Measurements from ENCODE around the gene NT5M.

The NT5M gene

DNA sequence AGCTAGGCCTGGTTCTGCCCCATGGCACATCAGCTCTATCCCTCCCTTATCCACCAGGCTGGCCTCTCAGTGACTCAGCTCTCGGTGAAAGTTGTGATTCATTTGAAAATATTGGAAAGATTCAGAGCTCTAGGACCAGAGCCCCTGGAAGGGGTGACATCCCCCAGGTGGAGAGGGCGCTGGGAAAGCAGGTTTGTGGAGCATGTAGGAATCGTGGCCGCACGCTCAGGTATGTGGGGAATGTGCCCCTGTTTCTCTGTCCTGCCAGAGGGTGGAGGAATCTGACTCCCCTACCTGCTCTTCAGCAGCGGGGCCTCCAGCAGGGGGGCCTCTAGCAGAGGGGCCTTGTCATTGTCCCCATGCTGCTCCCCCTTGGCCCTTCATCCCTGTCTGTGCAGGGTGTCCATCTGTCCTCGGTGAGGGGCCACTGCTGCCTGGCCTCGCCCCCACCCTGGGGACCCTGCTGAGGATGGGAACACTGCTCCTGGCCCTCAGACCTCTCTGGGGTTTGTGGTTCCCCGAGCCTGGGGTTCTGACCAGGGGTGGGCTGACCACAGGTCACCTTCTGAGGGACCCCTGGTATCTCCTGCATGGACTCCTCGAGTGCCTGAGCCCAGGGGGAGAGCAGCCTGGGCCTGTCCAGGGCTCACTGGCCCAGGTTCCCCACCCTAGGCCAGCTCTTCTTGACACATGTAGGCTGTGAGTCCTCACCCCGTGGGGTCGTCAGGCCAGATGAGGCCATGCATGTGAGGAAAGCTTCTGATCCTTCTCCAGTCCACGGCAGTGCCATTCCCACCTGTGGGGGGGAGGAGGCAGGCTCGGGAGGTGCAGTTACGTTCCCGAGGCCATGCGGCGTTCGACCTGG lies 47.5 kb downstream of the NT5M start:
- Histone ChIP-seq H3K9ac (ENCODE audit: low read length in 2 of 2) (no peak overlapping the region), H3K4me3 (ENCODE audit: low read length in 2 of 2) (no peak overlapping the region), H3K27ac (ENCODE audit: low read length) (no peak overlapping the region), H3K36me3 (ENCODE audit: control insufficient read depth in 2 of 2, insufficient read depth in 2 of 2, low read length in 2 of 2) (no peaks in the 10 kb centered on the region), H3K9me3 (ENCODE audit: control insufficient read depth in 2 of 2, low read length in 2 of 2) (no peaks in the 10 kb centered on the region), H3K4me1 (ENCODE audit: control insufficient read depth, insufficient read depth, low read length) (peaks cover 6% of the 10 kb centered on the region), H3K27me3 (ENCODE audit: control insufficient read depth in 1 of 2, insufficient read depth in 2 of 2, low read length in 2 of 2) (peaks cover 8% of the 10 kb centered on the region in 2 donors)

GRCh38 chr17:17351356-17351891 lies 48.3 kb downstream of the NT5M start:
- Histone ChIP-seq H3K4me1 (ENCODE audit: control insufficient read depth, insufficient read depth, low read length) (peaks cover 6% of the 10 kb centered on the region), H3K36me3 (ENCODE audit: control insufficient read depth in 2 of 2, insufficient read depth in 2 of 2, low read length in 2 of 2) (no peaks in the 10 kb centered on the region), H3K27me3 (ENCODE audit: control insufficient read depth in 1 of 2, insufficient read depth in 2 of 2, low read length in 2 of 2) (peaks cover 8% of the 10 kb centered on the region in 2 donors), H3K9ac (ENCODE audit: low read length in 2 of 2) (no peak overlapping the region), H3K9me3 (ENCODE audit: control insufficient read depth in 2 of 2, low read length in 2 of 2) (no peaks in the 10 kb centered on the region), H3K27ac (ENCODE audit: low read length) (no peak overlapping the region), H3K4me3 (ENCODE audit: low read length in 2 of 2) (no peak overlapping the region)

DNA sequence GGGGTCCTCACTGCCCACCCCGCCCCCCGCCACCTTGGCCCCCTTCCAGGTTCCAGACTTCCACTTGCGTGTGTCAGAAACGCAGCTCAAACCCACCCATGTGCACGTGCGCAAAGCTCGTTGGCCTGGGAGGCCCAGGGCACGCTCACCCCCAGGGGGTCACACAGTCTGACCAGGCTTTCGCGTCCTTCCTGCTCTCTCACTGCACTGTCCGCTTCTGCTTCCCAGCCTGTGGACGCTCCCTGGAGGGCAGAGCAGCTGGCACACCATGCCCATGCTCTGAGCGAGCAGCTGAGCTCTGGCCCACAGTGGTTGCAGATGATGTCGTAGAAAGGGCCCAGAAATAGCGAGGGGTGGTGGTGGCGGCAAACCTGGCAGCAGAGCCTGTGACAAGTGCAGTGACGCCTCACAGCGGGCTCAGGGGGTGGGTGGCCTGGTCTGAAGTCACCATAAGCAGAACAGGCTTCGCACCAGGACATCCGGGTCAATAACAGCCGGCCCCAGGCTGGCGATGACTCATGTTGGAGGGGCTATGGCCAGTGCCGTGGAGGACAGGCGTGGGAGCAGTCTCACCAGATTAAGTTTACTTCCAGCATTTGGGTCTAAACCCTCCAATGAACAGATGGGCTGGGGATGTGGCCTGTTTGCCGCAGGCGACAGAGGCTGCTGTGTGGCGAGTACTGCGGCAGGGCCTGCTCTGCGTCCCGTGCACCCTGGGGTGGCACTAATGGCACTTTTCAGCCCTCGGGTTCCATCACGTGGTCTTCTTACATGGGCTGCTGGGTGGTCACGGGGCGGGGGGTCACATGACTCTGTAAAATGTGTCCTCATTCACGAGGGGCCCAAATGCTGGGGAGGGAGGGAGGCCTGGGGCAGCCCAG lies 49.0 kb downstream of the NT5M start:
- Histone ChIP-seq H3K9ac (ENCODE audit: low read length in 2 of 2) (no peak overlapping the region), H3K9me3 (ENCODE audit: control insufficient read depth in 2 of 2, low read length in 2 of 2) (no peaks in the 10 kb centered on the region), H3K27ac (ENCODE audit: low read length) (no peak overlapping the region), H3K4me1 (ENCODE audit: control insufficient read depth, insufficient read depth, low read length) (peaks cover 6% of the 10 kb centered on the region), H3K4me3 (ENCODE audit: low read length in 2 of 2) (no peak overlapping the region), H3K36me3 (ENCODE audit: control insufficient read depth in 2 of 2, insufficient read depth in 2 of 2, low read length in 2 of 2) (no peaks in the 10 kb centered on the region), H3K27me3 (ENCODE audit: control insufficient read depth in 1 of 2, insufficient read depth in 2 of 2, low read length in 2 of 2) (peaks cover 8% of the 10 kb centered on the region in 2 donors)

DNA sequence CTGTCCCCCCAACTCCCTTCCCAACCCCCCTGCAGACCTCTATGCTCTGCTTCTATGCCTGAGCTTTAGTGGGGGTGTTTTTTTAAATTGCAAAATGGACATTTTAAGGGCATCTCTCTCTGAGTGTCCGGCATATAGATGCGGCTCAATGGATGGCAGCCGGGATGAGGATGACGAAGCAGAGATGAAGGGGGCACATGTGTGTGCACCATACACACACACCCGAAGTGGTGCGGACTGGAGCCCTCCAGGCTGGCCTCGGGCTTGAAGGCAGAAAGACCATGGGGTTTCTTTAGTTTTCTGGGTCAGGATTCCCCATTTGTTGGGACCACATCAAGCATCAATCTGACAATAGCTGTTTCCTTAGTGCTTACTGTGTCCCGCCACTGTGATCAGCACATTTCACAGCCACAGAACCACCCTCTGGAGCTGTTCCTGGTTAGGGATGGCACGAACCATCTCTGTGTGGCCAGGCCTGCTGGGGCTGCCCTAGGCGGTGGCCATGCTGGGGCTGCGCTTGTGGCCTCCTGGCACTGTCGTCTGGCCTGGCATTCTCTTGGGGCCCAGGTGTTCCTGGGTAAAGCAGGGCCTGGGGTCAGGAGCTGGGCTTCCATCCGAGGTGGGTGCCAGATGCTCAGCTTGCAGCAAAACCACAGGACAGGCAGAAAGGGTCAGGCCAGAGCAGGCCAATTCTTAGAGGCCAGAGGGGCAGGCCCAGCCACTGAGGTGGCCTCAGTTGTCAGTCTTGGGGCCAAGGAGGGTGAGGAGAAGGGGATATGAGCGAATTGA lies 49.9 kb downstream of the NT5M start:
- Histone ChIP-seq H3K36me3 (ENCODE audit: control insufficient read depth in 2 of 2, insufficient read depth in 2 of 2, low read length in 2 of 2) (no peaks in the 10 kb centered on the region), H3K27me3 (ENCODE audit: control insufficient read depth in 1 of 2, insufficient read depth in 2 of 2, low read length in 2 of 2) (peaks cover 8% of the 10 kb centered on the region in 2 donors), H3K4me3 (ENCODE audit: low read length in 2 of 2) (no peak overlapping the region), H3K27ac (ENCODE audit: low read length) (no peak overlapping the region), H3K4me1 (ENCODE audit: control insufficient read depth, insufficient read depth, low read length) (peaks cover 6% of the 10 kb centered on the region), H3K9ac (ENCODE audit: low read length in 2 of 2) (no peak overlapping the region), H3K9me3 (ENCODE audit: control insufficient read depth in 2 of 2, low read length in 2 of 2) (no peaks in the 10 kb centered on the region)

DNA sequence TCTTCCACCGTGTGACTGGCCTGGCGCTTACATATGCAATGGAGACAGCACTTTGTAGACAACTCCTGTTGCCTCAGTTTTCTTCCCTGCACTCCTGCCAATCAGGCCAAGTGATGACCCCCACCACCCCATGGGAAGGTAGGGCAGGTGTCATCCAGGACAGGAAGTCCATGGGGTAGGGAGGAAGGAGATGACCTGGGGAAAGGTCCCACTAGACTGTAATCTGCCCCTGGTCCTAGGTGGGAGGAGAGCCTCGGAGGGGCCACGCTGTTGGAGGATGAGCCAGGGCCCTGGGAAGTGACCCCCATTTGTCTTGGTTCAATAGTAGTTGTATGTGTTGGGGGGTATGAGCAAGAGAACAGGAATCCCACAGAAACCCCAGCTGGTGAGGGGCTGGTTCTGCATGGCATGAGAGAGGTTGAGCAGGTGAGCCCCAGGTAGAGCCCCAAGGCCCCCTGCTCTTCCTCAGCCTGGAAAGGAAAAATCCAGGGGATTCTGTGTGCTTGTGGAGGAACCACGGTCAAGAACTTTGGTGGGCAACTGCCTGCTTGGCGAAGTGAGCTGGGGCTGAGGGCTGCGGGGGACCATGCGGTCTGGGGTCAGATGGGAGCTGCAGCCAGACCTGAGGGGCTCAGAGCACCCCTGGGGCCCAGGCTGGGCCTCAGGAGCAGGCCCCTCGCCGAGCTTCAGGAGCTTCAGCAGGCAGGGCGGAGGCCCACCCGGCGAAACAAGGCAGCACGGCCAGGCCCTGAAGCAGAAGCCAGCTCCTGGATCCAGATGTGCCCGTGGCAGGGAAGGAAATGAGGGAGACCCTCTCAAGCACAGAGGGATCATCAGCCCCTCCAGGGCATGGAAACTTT lies 50.7 kb downstream of the NT5M start:
- Histone ChIP-seq H3K9me3 (ENCODE audit: control insufficient read depth in 2 of 2, low read length in 2 of 2) (no peaks in the 10 kb centered on the region), H3K4me3 (ENCODE audit: low read length in 2 of 2) (no peak overlapping the region), H3K27me3 (ENCODE audit: control insufficient read depth in 1 of 2, insufficient read depth in 2 of 2, low read length in 2 of 2) (peaks cover 8% of the 10 kb centered on the region in 2 donors), H3K36me3 (ENCODE audit: control insufficient read depth in 2 of 2, insufficient read depth in 2 of 2, low read length in 2 of 2) (no peaks in the 10 kb centered on the region), H3K9ac (ENCODE audit: low read length in 2 of 2) (no peak overlapping the region), H3K27ac (ENCODE audit: low read length) (no peak overlapping the region), H3K4me1 (ENCODE audit: control insufficient read depth, insufficient read depth, low read length) (peaks cover 6% of the 10 kb centered on the region)

DNA sequence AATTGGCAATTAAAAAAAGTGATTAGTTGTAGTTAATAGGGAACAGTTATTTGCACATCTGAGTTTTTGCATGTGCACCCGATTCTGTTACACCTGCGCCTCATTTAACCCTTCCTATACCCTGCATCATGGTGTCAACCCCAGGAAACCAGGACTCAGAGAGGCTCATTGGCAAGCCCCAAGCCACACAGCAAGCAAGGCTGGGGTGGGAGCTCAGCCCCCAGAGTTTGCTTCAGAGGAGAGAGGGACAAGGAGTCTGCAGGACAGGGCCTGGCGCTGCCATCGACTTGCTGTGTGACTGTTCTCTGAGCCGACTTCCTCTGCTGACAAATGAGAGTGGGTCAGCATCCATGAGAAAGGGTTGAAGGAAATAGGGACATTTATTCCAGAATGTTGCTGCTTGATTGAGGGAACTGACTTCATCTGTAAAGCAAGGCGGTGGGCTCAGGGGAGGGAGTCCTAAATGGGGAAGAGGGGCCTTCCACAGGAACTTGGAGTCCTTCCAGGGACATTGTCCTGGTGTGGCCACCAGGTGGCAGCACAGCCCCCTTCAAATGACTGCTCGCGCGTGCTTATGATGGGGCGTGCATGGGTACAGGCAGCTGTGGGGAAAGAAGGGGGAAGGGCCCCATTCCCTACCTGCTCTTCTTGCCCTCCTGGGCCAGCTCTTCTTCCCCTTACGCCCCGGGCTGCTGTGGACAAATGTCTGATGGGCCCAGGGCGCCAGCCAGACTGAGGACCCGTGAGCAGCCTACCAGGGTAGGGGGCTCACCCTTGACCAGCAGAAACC lies 51.6 kb downstream of the NT5M start:
- Histone ChIP-seq H3K4me1 (ENCODE audit: control insufficient read depth, insufficient read depth, low read length) (peaks cover 6% of the 10 kb centered on the region), H3K27ac (ENCODE audit: low read length) (no peak overlapping the region), H3K36me3 (ENCODE audit: control insufficient read depth in 2 of 2, insufficient read depth in 2 of 2, low read length in 2 of 2) (no peaks in the 10 kb centered on the region), H3K9me3 (ENCODE audit: control insufficient read depth in 2 of 2, low read length in 2 of 2) (no peaks in the 10 kb centered on the region), H3K9ac (ENCODE audit: low read length in 2 of 2) (no peak overlapping the region), H3K27me3 (ENCODE audit: control insufficient read depth in 1 of 2, insufficient read depth in 2 of 2, low read length in 2 of 2) (peaks cover 8% of the 10 kb centered on the region in 2 donors), H3K4me3 (ENCODE audit: low read length in 2 of 2) (no peak overlapping the region)

DNA sequence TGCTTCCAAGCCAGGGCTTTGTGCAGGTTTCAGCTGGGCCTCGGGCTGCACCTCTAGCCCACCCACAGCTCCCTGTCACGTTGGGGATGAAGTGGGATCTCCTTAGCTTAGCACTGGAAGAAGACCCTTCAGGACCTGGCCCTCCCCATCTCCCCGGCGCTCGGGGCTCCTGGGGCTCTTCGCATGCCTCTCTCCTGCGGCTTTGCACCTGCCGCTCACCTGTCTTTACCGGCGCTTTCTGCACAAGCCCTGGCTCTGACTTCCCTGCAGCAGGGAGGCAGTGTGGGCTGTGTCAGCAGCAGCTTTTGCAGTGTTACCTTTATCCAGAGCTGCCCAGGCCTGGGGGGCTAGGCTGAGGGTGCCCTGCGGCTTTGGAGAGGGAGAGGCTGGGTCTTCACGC lies 52.3 kb downstream of the NT5M start:
- Histone ChIP-seq H3K27me3 (ENCODE audit: control insufficient read depth in 1 of 2, insufficient read depth in 2 of 2, low read length in 2 of 2) (peaks cover 8% of the 10 kb centered on the region in 2 donors), H3K27ac (ENCODE audit: low read length) (no peak overlapping the region), H3K36me3 (ENCODE audit: control insufficient read depth in 2 of 2, insufficient read depth in 2 of 2, low read length in 2 of 2) (no peaks in the 10 kb centered on the region), H3K4me3 (ENCODE audit: low read length in 2 of 2) (no peak overlapping the region), H3K9me3 (ENCODE audit: control insufficient read depth in 2 of 2, low read length in 2 of 2) (no peaks in the 10 kb centered on the region), H3K9ac (ENCODE audit: low read length in 2 of 2) (no peak overlapping the region), H3K4me1 (ENCODE audit: control insufficient read depth, insufficient read depth, low read length) (peaks cover 6% of the 10 kb centered on the region)

- Histone ChIP-seq H3K4me1 (ENCODE audit: control insufficient read depth, insufficient read depth, low read length) (peaks cover 6% of the 10 kb centered on the region), H3K27ac (ENCODE audit: low read length) (no peak overlapping the region), H3K27me3 (ENCODE audit: control insufficient read depth in 1 of 2, insufficient read depth in 2 of 2, low read length in 2 of 2) (peaks cover 4 to 8% of the 10 kb centered on the region in 2 donors), H3K9me3 (ENCODE audit: control insufficient read depth in 2 of 2, low read length in 2 of 2) (no peaks in the 10 kb centered on the region), H3K36me3 (ENCODE audit: control insufficient read depth in 2 of 2, insufficient read depth in 2 of 2, low read length in 2 of 2) (no peaks in the 10 kb centered on the region), H3K9ac (ENCODE audit: low read length in 2 of 2) (no peak overlapping the region), H3K4me3 (ENCODE audit: low read length in 2 of 2) (no peak overlapping the region)
These were observed 53.2 kb downstream of the NT5M start for GRCh38 chr17:17356149-17356930.

DNA sequence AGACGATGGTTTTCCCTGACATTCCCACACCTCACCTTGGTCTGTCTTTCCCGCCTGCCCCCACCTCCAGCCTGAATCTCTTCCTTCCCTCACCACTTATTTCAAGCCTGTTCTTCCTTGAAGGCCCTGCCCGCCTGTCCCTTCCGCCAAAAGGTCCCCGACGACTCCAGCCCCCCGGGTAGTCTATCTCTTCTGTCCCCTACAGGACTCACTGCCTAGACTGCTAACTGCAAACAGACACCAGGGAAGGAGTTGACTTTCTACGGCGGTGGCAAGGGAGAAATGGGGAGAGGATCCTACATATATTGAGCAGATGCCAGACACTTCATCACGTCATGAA lies 53.7 kb downstream of the NT5M start:
- H3K4me3 ChIP-seq (ENCODE audit: low read length in 2 of 2), result no peak overlapping the region
- H3K9ac ChIP-seq (ENCODE audit: low read length in 2 of 2), result no peak overlapping the region
- no peaks in the 10 kb centered on the region for H3K36me3 ChIP-seq (ENCODE audit: control insufficient read depth in 2 of 2, insufficient read depth in 2 of 2, low read length in 2 of 2)
- H3K4me1 ChIP-seq (ENCODE audit: control insufficient read depth, insufficient read depth, low read length), result peaks cover 6% of the 10 kb centered on the region
- H3K27me3 ChIP-seq (ENCODE audit: control insufficient read depth in 1 of 2, insufficient read depth in 2 of 2, low read length in 2 of 2), result peaks cover 2 to 8% of the 10 kb centered on the region in 2 donors
- no peak overlapping the region for H3K27ac ChIP-seq (ENCODE audit: low read length)
- no peaks in the 10 kb centered on the region for H3K9me3 ChIP-seq (ENCODE audit: control insufficient read depth in 2 of 2, low read length in 2 of 2)

All from stomach smooth muscle (tissue), 2 donors.